ENCODE measurements around the gene ALDOB. TPM values are rescaled to one million over a fixed set of nuclear protein-coding genes. Genes with fewer than 3 reads are reported as not detected.

Gene ALDOB
- total RNA-seq (under 1 TPM; 0.40 to 0.83 TPM), polyA plus RNA-seq (ENCODE audit: insufficient read length in 2 of 2) (1 to 10 TPM; 2.8 to 5.8 TPM)
- long read RNA-seq, donor 1: 0 reads
- long read RNA-seq, donor 2: 0 reads
- long read RNA-seq, donor 3: 0 reads
- long read RNA-seq, donor 4: 0 reads

DNA sequence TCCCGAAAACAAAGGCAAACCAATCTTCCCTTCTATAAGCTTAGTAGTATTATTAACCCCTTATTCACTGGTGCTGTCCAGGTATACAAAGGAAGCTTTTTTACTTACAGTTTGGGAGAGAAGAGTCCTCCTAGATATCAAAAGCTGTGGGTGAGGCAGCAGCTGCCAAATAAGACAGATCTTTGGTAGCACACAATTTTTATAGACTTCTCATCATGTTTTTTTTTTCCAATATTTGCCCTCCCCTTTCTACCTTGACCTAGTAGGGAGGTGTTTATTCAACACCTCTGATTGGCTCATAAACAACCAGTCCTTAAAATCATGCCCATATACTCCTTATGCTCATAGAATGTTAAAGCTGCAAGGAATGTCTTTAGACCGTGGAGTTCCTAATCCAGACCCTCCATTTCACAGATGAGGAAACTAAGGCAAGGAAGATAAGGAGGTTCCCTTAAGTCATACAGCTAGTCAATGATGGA is at the start of gene ALDOB:
Gene ALDOB, minus strand, starts transcription at position 174 of the 479 bp plus-strand sequence. CDS start 4,887 bp downstream, outside the sequence.
- no peaks in the 10 kb centered on the region for H3K36me3 ChIP-seq (ENCODE audit: control insufficient read depth, insufficient read depth, low read length)
- no CpG with 5 or more reads among the region's 2 CpGs for WGBS (ENCODE audit: insufficient coverage)
- no peaks in the 10 kb centered on the region for H3K27me3 ChIP-seq (ENCODE audit: control insufficient read depth, insufficient read depth, low read length)
- no peaks in the 10 kb centered on the region for H3K4me1 ChIP-seq (ENCODE audit: control insufficient read depth, insufficient read depth, low read length)
- no peak within 1 kb of the TSS for H3K27ac ChIP-seq (ENCODE audit: low read depth, low read length)
- no peak within 1 kb of the TSS for H3K4me3 ChIP-seq (ENCODE audit: low read depth, low read length)
- no peak for DNase-seq (ENCODE audit: low read depth in 4 of 6, low spot score in 6 of 6)
- H3K9me3 ChIP-seq (ENCODE audit: control insufficient read depth, insufficient read depth, low read length): no peaks in the 10 kb centered on the region

- H3K4me3 ChIP-seq (ENCODE audit: low read depth, low read length): no peak overlapping the region
- peaks cover 5% of the 10 kb centered on the region for H3K4me1 ChIP-seq (ENCODE audit: control insufficient read depth, insufficient read depth, low read length)
- WGBS (ENCODE audit: insufficient coverage): no CpG with 5 or more reads among the region's 1 CpG
- no peaks in the 10 kb centered on the region for H3K27me3 ChIP-seq (ENCODE audit: control insufficient read depth, insufficient read depth, low read length)
- no peak for DNase-seq (ENCODE audit: low read depth in 4 of 6, low spot score in 6 of 6)
- H3K36me3 ChIP-seq (ENCODE audit: control insufficient read depth, insufficient read depth, low read length): no peaks in the 10 kb centered on the region
- H3K9me3 ChIP-seq (ENCODE audit: control insufficient read depth, insufficient read depth, low read length): no peaks in the 10 kb centered on the region
- H3K27ac ChIP-seq (ENCODE audit: low read depth, low read length): no peak overlapping the region
These were observed 48.5 kb upstream of the ALDOB start for GRCh38 chr9:101484046-101484445.

DNA sequence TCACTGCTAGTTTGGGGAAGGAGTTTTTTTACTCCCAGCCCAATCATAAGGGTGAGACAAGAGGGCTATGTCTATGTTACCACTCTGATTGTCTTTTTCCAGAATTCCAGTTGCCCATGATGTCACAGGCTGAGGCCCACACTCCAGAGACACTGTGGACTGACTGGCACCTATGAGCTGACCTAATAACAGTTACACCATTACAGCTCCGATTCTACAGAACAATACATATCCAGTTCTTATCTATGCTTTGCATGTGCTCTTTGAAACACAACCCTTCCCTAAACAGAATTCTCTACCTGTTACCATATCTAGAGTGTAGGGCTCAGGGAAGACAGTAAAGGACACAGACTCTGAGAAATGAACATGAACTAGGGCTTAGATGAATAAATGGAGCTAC is 45.7 kb upstream of the ALDOB start:
- 80% methylated on average over 1 of the region's 1 CpG for WGBS (ENCODE audit: insufficient coverage)
- peaks cover 7% of the 10 kb centered on the region for H3K36me3 ChIP-seq (ENCODE audit: control insufficient read depth, insufficient read depth, low read length)
- H3K4me3 ChIP-seq (ENCODE audit: low read depth, low read length): no peak overlapping the region
- H3K9me3 ChIP-seq (ENCODE audit: control insufficient read depth, insufficient read depth, low read length): no peaks in the 10 kb centered on the region
- DNase-seq (ENCODE audit: low read depth in 4 of 6, low spot score in 6 of 6): no peak
- no peaks in the 10 kb centered on the region for H3K27me3 ChIP-seq (ENCODE audit: control insufficient read depth, insufficient read depth, low read length)
- H3K27ac ChIP-seq (ENCODE audit: low read depth, low read length): no peak overlapping the region
- peaks cover 5% of the 10 kb centered on the region for H3K4me1 ChIP-seq (ENCODE audit: control insufficient read depth, insufficient read depth, low read length)

GRCh38 chr9:101480386-101480785 is 44.8 kb upstream of the ALDOB start:
- no peak overlapping the region for H3K27ac ChIP-seq (ENCODE audit: low read depth, low read length)
- no peaks in the 10 kb centered on the region for H3K9me3 ChIP-seq (ENCODE audit: control insufficient read depth, insufficient read depth, low read length)
- H3K4me1 ChIP-seq (ENCODE audit: control insufficient read depth, insufficient read depth, low read length): no peaks in the 10 kb centered on the region
- H3K27me3 ChIP-seq (ENCODE audit: control insufficient read depth, insufficient read depth, low read length): no peaks in the 10 kb centered on the region
- no peak overlapping the region for H3K4me3 ChIP-seq (ENCODE audit: low read depth, low read length)
- DNase-seq (ENCODE audit: low read depth in 4 of 6, low spot score in 6 of 6): no peak
- peaks cover 16% of the 10 kb centered on the region for H3K36me3 ChIP-seq (ENCODE audit: control insufficient read depth, insufficient read depth, low read length)

DNA sequence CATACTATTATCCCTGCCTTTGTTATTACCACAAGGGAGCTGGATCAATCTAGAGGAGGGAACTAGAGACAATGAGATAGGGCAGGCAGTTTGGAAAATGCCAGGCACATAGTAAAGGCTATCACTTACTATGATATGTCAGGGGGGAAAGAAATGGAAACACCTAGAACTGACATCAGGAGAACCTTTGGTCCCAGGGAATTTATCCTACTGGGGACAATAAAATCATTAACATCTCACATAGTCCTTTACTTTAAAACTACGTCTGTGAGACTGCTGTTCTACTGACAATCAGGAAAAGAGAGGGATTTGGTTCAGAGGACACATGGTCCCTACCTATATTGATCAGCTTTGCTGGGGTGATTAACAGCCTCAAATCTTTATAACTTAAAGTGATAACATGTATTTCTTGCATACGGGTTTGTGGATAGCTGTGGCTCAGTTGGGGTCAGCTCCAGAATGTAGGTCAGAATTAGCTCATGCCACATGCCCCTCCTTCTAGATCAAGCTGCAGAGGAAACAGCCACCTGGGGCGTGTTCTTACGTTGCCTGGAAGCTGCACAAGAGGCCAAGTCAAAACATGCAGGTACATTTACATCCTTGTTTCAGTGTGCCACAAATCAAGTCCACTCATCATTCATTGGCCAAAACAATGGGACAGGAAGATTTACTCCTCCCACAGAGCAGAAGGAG is 43.9 kb upstream of the ALDOB start:
- Histone ChIP-seq H3K4me3 (ENCODE audit: low read depth, low read length) (no peak overlapping the region), H3K4me1 (ENCODE audit: control insufficient read depth, insufficient read depth, low read length) (no peaks in the 10 kb centered on the region), H3K27ac (ENCODE audit: low read depth, low read length) (no peak overlapping the region), H3K9me3 (ENCODE audit: control insufficient read depth, insufficient read depth, low read length) (no peaks in the 10 kb centered on the region), H3K27me3 (ENCODE audit: control insufficient read depth, insufficient read depth, low read length) (no peaks in the 10 kb centered on the region), H3K36me3 (ENCODE audit: control insufficient read depth, insufficient read depth, low read length) (peaks cover 17% of the 10 kb centered on the region)
- 66% methylated on average over 2 of the region's 4 CpGs for WGBS (ENCODE audit: insufficient coverage)
- no peak for DNase-seq (ENCODE audit: low read depth in 4 of 6, low spot score in 6 of 6)

GRCh38 chr9:101478906-101479305 is 43.3 kb upstream of the ALDOB start:
- Histone ChIP-seq H3K27me3 (ENCODE audit: control insufficient read depth, insufficient read depth, low read length) (no peaks in the 10 kb centered on the region), H3K27ac (ENCODE audit: low read depth, low read length) (no peak overlapping the region), H3K36me3 (ENCODE audit: control insufficient read depth, insufficient read depth, low read length) (peaks cover 17% of the 10 kb centered on the region), H3K4me1 (ENCODE audit: control insufficient read depth, insufficient read depth, low read length) (no peaks in the 10 kb centered on the region), H3K9me3 (ENCODE audit: control insufficient read depth, insufficient read depth, low read length) (no peaks in the 10 kb centered on the region), H3K4me3 (ENCODE audit: low read depth, low read length) (no peak overlapping the region)
- DNase-seq (ENCODE audit: low read depth in 4 of 6, low spot score in 6 of 6): no peak
- 84% methylated on average over 3 of the region's 3 CpGs for WGBS (ENCODE audit: insufficient coverage)

DNA sequence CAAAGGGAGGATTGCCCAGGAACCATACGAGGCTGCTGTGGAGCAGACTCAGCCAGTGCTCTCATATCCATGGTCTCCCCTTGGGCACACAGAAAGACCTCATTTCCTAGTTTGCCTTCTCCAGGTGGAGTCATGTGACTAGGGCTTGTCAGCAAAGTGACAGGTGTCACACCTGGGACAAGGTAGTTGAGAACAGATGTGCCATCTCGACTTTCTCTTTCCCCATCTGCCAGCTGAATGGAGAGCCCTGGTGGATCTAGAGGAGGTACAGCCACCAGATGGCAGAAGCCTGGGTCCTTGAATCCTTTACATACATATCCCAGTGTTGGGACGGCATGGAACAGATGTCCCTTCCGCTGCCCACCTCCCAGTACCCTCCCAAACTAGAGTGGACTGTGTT is 42.9 kb upstream of the ALDOB start:
- Histone ChIP-seq H3K4me1 (ENCODE audit: control insufficient read depth, insufficient read depth, low read length) (no peaks in the 10 kb centered on the region), H3K36me3 (ENCODE audit: control insufficient read depth, insufficient read depth, low read length) (peaks cover 17% of the 10 kb centered on the region), H3K27ac (ENCODE audit: low read depth, low read length) (no peak overlapping the region), H3K9me3 (ENCODE audit: control insufficient read depth, insufficient read depth, low read length) (no peaks in the 10 kb centered on the region), H3K27me3 (ENCODE audit: control insufficient read depth, insufficient read depth, low read length) (no peaks in the 10 kb centered on the region), H3K4me3 (ENCODE audit: low read depth, low read length) (no peak overlapping the region)
- DNase-seq (ENCODE audit: low read depth in 4 of 6, low spot score in 6 of 6): no peak
- WGBS (ENCODE audit: insufficient coverage): 88% methylated on average over 1 of the region's 4 CpGs

- WGBS (ENCODE audit: insufficient coverage): 100% methylated on average over 1 of the region's 1 CpG
- no peaks in the 10 kb centered on the region for H3K9me3 ChIP-seq (ENCODE audit: control insufficient read depth, insufficient read depth, low read length)
- no peak for DNase-seq (ENCODE audit: low read depth in 4 of 6, low spot score in 6 of 6)
These were observed 42.2 kb upstream of the ALDOB start for GRCh38 chr9:101477736-101478135.

GRCh38 chr9:101477214-101477613 is 41.6 kb upstream of the ALDOB start:
- Histone ChIP-seq H3K9me3 (ENCODE audit: control insufficient read depth, insufficient read depth, low read length) (no peaks in the 10 kb centered on the region), H3K4me3 (ENCODE audit: low read depth, low read length) (no peak overlapping the region), H3K36me3 (ENCODE audit: control insufficient read depth, insufficient read depth, low read length) (peaks cover 21% of the 10 kb centered on the region), H3K4me1 (ENCODE audit: control insufficient read depth, insufficient read depth, low read length) (no peaks in the 10 kb centered on the region), H3K27ac (ENCODE audit: low read depth, low read length) (no peak overlapping the region), H3K27me3 (ENCODE audit: control insufficient read depth, insufficient read depth, low read length) (no peaks in the 10 kb centered on the region)
- no CpG with 5 or more reads among the region's 4 CpGs for WGBS (ENCODE audit: insufficient coverage)
- no peak for DNase-seq (ENCODE audit: low read depth in 4 of 6, low spot score in 6 of 6)

More at GRCh38 chr9:101477736-101478135, 42.2 kb upstream of the ALDOB start:
- no peak overlapping the region for H3K4me3 ChIP-seq (ENCODE audit: low read depth, low read length)
- no peaks in the 10 kb centered on the region for H3K4me1 ChIP-seq (ENCODE audit: control insufficient read depth, insufficient read depth, low read length)
- H3K27me3 ChIP-seq (ENCODE audit: control insufficient read depth, insufficient read depth, low read length): no peaks in the 10 kb centered on the region
- peaks cover 17% of the 10 kb centered on the region for H3K36me3 ChIP-seq (ENCODE audit: control insufficient read depth, insufficient read depth, low read length)
- H3K27ac ChIP-seq (ENCODE audit: low read depth, low read length): no peak overlapping the region

- DNase-seq (ENCODE audit: low read depth in 4 of 6, low spot score in 6 of 6): no peak
- Histone ChIP-seq H3K4me3 (ENCODE audit: low read depth, low read length) (no peak overlapping the region), H3K36me3 (ENCODE audit: control insufficient read depth, insufficient read depth, low read length) (peaks cover 21% of the 10 kb centered on the region), H3K9me3 (ENCODE audit: control insufficient read depth, insufficient read depth, low read length) (no peaks in the 10 kb centered on the region), H3K27ac (ENCODE audit: low read depth, low read length) (no peak overlapping the region), H3K27me3 (ENCODE audit: control insufficient read depth, insufficient read depth, low read length) (no peaks in the 10 kb centered on the region), H3K4me1 (ENCODE audit: control insufficient read depth, insufficient read depth, low read length) (no peaks in the 10 kb centered on the region)
- WGBS (ENCODE audit: insufficient coverage): 95% methylated on average over 13 of the region's 13 CpGs
These were observed 41.1 kb upstream of the ALDOB start for GRCh38 chr9:101476576-101477208.

All from spinal cord (tissue), 10 donors.